ENCODE results near the gene AUH.

DNA sequence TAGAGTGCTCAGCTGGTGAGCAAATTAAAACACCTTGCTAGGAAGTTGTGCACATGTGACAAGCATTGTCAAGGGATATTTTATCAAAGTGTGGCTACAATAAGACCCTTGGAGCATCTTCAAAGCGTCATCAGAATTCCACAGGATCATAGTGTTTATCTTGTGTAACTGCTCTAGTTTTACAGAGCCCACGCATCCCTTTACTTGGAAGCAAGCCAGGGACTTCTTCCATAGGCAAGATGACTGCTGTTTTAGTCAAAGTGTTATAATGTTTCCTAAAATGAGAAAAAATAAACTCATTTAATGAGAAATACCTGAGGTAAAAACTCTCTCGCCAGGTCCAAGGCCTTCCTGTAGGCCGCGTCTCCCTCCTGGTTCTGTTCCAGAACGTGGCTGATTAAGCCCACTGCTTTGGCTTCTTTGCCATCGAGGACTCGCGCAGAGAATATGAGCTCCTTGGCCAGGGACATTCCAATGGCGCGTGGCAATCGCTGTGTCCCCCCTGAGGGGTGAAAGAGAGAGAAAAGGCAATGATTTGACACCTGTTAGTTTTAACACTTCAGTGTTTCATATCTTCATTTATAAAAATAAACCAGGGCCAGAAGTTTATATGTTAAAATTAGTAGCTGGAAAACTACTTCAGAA is 141.1 kb downstream of the AUH start:
- TF ChIP-seq, protein P1, sequence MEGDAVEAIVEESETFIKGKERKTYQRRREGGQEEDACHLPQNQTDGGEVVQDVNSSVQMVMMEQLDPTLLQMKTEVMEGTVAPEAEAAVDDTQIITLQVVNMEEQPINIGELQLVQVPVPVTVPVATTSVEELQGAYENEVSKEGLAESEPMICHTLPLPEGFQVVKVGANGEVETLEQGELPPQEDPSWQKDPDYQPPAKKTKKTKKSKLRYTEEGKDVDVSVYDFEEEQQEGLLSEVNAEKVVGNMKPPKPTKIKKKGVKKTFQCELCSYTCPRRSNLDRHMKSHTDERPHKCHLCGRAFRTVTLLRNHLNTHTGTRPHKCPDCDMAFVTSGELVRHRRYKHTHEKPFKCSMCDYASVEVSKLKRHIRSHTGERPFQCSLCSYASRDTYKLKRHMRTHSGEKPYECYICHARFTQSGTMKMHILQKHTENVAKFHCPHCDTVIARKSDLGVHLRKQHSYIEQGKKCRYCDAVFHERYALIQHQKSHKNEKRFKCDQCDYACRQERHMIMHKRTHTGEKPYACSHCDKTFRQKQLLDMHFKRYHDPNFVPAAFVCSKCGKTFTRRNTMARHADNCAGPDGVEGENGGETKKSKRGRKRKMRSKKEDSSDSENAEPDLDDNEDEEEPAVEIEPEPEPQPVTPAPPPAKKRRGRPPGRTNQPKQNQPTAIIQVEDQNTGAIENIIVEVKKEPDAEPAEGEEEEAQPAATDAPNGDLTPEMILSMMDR (IDR thresholded peaks at IDR 0.05; ENCODE audit: low read depth, low read length), result no peak
- no peak for TF ChIP-seq EZH2phosphoT487 (IDR thresholded peaks at IDR 0.05; ENCODE audit: low read depth)
